Measurements from ENCODE around the gene SPEN. TPM values are rescaled to one million over a fixed set of nuclear protein-coding genes. Genes with fewer than 3 reads are reported as not detected.

SPEN gene
- total RNA-seq, 1 donor from 2014 or later: 54.7 TPM

- ATAC-seq (no peak), DNase-seq (no peak)
- H3K4me3 ChIP-seq: no peak overlapping the region
- intact Hi-C loops (cut with DNase I): no loop called here
- H3K27ac ChIP-seq: no peak overlapping the region
- H3K27me3 ChIP-seq (ENCODE audit: low read depth): no peaks in the 10 kb centered on the region
- no peak for TF ChIP-seq CTCF (IDR thresholded peaks at IDR 0.05)
- peaks cover 98% of the 10 kb centered on the region for H3K36me3 ChIP-seq
- no peaks in the 10 kb centered on the region for H3K4me1 ChIP-seq
- H3K9me3 ChIP-seq: no peaks in the 10 kb centered on the region
These were observed 81.8 kb downstream of the SPEN start for GRCh38 chr1:15928971-15929965.

GRCh38 chr1:15931401-15931800 lies 83.9 kb downstream of the SPEN start:
- TF ChIP-seq CTCF (IDR thresholded peaks at IDR 0.05): no peak
- DNase-seq: no peak
- ATAC-seq: no peak
- H3K27ac ChIP-seq: no peak overlapping the region
- H3K36me3 ChIP-seq: peaks cover 98% of the 10 kb centered on the region
- no peaks in the 10 kb centered on the region for H3K27me3 ChIP-seq (ENCODE audit: low read depth)
- H3K9me3 ChIP-seq: no peaks in the 10 kb centered on the region
- no peak overlapping the region for H3K4me3 ChIP-seq
- intact Hi-C loops (cut with DNase I): no loop called here
- no peaks in the 10 kb centered on the region for H3K4me1 ChIP-seq

GRCh38 chr1:15931884-15932283 lies 84.4 kb downstream of the SPEN start:
- Histone ChIP-seq H3K9me3 (no peaks in the 10 kb centered on the region), H3K27ac (no peak overlapping the region), H3K4me3 (no peak overlapping the region), H3K4me1 (no peaks in the 10 kb centered on the region), H3K36me3 (peaks cover 100% of the 10 kb centered on the region), H3K27me3 (ENCODE audit: low read depth) (no peaks in the 10 kb centered on the region)
- intact Hi-C loops (cut with DNase I): no loop called here
- TF ChIP-seq CTCF (IDR thresholded peaks at IDR 0.05): no peak
- no peak for DNase-seq
- ATAC-seq: no peak

- Histone ChIP-seq H3K27ac (no peak overlapping the region), H3K27me3 (ENCODE audit: low read depth) (no peaks in the 10 kb centered on the region), H3K4me1 (peaks cover under 1% of the 10 kb centered on the region), H3K4me3 (no peak overlapping the region), H3K9me3 (no peaks in the 10 kb centered on the region), H3K36me3 (peaks cover 100% of the 10 kb centered on the region)
- TF ChIP-seq CTCF (IDR thresholded peaks at IDR 0.05): no peak
- intact Hi-C loops (cut with DNase I): no loop called here
- no peak for DNase-seq
- no peak for ATAC-seq
These were observed 85.1 kb downstream of the SPEN start for GRCh38 chr1:15932612-15933011.

- no peaks in the 10 kb centered on the region for H3K27me3 ChIP-seq (ENCODE audit: low read depth)
- no peak overlapping the region for H3K4me3 ChIP-seq
- ATAC-seq (no peak), DNase-seq (no peak)
- TF ChIP-seq CTCF (IDR thresholded peaks at IDR 0.05): no peak
- no peaks in the 10 kb centered on the region for H3K9me3 ChIP-seq
- peaks cover 11% of the 10 kb centered on the region for H3K4me1 ChIP-seq
- peaks cover 100% of the 10 kb centered on the region for H3K36me3 ChIP-seq
- intact Hi-C loops (cut with DNase I): no loop called here
- H3K27ac ChIP-seq: no peak overlapping the region
These were observed 86.2 kb downstream of the SPEN start for GRCh38 chr1:15933684-15934083.

All from lower lobe of right lung (tissue), 2 donors.